NT2/D1 (cell line): ENCODE data around the gene GPATCH2.

Source experiments
- YY1 ChIP-seq: IDR thresholded peaks from 2 replicates; pipeline ENCODE4 v1.6.1; 2011; ENCODE audit not compliant: insufficient read length, insufficient read depth
- ZNF274 ChIP-seq: IDR thresholded peaks from 2 replicates; pipeline ENCODE4 v1.6.1; 2011; ENCODE audit warnings: mild to moderate bottlenecking, low read depth, low read length

- TF ChIP-seq YY1: no peak
- TF ChIP-seq ZNF274: no peak
Observed at GRCh38 chr1:217462159-217462558, 168.7 kb downstream of the GPATCH2 start.
